ENCODE measurements around the gene COLQ.
"Not testable (repeated sequence)": the region's sequence is repeated elsewhere in the genome, so short reads cannot be mapped to it uniquely, and the experiment has no call there.

The COLQ gene

DNA sequence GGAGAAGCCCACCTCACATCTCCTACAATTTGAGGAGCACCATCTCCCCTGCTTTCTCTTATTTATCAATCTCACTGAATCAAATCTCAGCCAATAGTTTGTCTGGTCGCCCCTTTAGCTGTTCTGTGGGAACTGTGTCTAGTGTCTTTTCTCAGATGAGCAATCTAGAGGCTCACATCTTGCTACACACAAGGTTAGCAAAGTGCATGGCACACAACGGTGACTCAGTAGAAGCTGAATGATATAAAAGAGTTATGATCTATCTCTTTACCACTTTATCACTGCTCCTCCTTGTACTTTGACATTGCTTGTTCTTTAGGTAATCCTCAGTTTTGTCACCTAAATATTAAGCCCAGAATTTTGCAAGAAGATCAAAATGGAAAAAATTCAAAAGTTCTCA lies 16.8 kb upstream of the COLQ start:
- Histone ChIP-seq H3K9ac (ENCODE audit: low read depth, low read length) (no peak overlapping the region), H3K4me1 (ENCODE audit: insufficient read depth, low read length) (no peaks in the 10 kb centered on the region), H3K27me3 (ENCODE audit: insufficient read depth, low read length) (no peaks in the 10 kb centered on the region), H3K4me3 (ENCODE audit: low read length) (no peak overlapping the region), H3K36me3 (ENCODE audit: insufficient read depth, low read depth, low read length) (no peaks in the 10 kb centered on the region), H3K27ac (ENCODE audit: low read length) (no peak overlapping the region), H3K9me3 (ENCODE audit: insufficient read depth, low read depth, low read length) (no peaks in the 10 kb centered on the region)

DNA sequence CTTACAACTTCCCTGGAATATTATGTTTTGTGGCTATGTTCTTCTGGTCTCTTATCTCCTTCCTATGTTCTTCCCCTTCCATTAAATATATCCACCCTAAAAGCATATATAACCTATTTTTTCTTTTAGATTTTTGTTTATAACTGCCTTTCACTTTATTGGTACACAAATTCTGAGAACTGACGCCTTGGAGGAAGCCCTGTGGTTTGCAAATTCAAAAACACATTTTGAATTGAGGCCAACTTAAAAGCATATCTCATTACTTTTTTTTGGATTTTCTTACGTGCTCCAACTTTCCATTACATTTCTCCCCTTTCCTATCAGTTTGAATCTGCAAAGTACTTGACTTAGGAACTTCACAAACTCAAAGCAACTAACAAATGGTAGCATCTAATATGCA lies 15.3 kb upstream of the COLQ start:
- Histone ChIP-seq H3K36me3 (ENCODE audit: insufficient read depth, low read depth, low read length) (no peaks in the 10 kb centered on the region), H3K4me3 (ENCODE audit: low read length) (no peak overlapping the region), H3K9ac (ENCODE audit: low read depth, low read length) (no peak overlapping the region), H3K27ac (ENCODE audit: low read length) (no peak overlapping the region), H3K9me3 (ENCODE audit: insufficient read depth, low read depth, low read length) (no peaks in the 10 kb centered on the region), H3K4me1 (ENCODE audit: insufficient read depth, low read length) (no peaks in the 10 kb centered on the region), H3K27me3 (ENCODE audit: insufficient read depth, low read length) (no peaks in the 10 kb centered on the region)

GRCh38 chr3:15535732-15536131 lies 14.2 kb upstream of the COLQ start:
- Histone ChIP-seq H3K27me3 (ENCODE audit: insufficient read depth, low read length) (no peaks in the 10 kb centered on the region), H3K4me3 (ENCODE audit: low read length) (no peak overlapping the region), H3K36me3 (ENCODE audit: insufficient read depth, low read depth, low read length) (no peaks in the 10 kb centered on the region), H3K27ac (ENCODE audit: low read length) (no peak overlapping the region), H3K9me3 (ENCODE audit: insufficient read depth, low read depth, low read length) (no peaks in the 10 kb centered on the region), H3K4me1 (ENCODE audit: insufficient read depth, low read length) (no peaks in the 10 kb centered on the region), H3K9ac (ENCODE audit: low read depth, low read length) (no peak overlapping the region)

GRCh38 chr3:15532614-15533013 lies 11.1 kb upstream of the COLQ start:
- H3K9me3 ChIP-seq (ENCODE audit: insufficient read depth, low read depth, low read length); H3K9ac ChIP-seq (ENCODE audit: low read depth, low read length): not testable (repeated sequence)

DNA sequence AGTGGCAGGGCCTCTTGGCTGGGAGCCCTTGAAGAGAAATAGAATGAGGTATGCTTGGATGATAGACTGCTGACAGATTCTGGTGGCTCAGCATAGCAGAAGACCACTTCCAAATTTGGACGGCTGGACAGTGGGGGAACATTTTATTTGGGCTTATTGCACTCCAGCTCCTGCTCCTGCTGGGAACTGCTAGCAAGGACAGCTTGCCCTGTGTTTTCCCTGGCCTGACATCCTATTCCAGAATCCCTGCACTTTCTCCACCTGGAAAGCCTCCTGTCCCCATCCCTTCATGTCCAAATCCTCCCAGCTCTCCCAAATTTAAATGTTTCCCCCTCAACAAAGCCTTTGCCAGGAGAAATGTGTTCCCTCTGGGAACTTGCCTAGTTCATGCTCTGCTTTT lies 9.8 kb upstream of the COLQ start:
- H3K27ac ChIP-seq (ENCODE audit: low read length) = no peak overlapping the region
- H3K9ac ChIP-seq (ENCODE audit: low read depth, low read length) = no peak overlapping the region
- H3K4me1 ChIP-seq (ENCODE audit: insufficient read depth, low read length) = no peaks in the 10 kb centered on the region
- H3K27me3 ChIP-seq (ENCODE audit: insufficient read depth, low read length) = no peaks in the 10 kb centered on the region
- H3K36me3 ChIP-seq (ENCODE audit: insufficient read depth, low read depth, low read length) = no peaks in the 10 kb centered on the region
- no peaks in the 10 kb centered on the region for H3K9me3 ChIP-seq (ENCODE audit: insufficient read depth, low read depth, low read length)
- H3K4me3 ChIP-seq (ENCODE audit: low read length) = no peak overlapping the region

More at GRCh38 chr3:15532614-15533013, 11.1 kb upstream of the COLQ start:
- not testable (repeated sequence) for H3K4me1 ChIP-seq (ENCODE audit: insufficient read depth, low read length); H3K4me3 ChIP-seq (ENCODE audit: low read length); H3K36me3 ChIP-seq (ENCODE audit: insufficient read depth, low read depth, low read length); H3K27ac ChIP-seq (ENCODE audit: low read length); H3K27me3 ChIP-seq (ENCODE audit: insufficient read depth, low read length)

DNA sequence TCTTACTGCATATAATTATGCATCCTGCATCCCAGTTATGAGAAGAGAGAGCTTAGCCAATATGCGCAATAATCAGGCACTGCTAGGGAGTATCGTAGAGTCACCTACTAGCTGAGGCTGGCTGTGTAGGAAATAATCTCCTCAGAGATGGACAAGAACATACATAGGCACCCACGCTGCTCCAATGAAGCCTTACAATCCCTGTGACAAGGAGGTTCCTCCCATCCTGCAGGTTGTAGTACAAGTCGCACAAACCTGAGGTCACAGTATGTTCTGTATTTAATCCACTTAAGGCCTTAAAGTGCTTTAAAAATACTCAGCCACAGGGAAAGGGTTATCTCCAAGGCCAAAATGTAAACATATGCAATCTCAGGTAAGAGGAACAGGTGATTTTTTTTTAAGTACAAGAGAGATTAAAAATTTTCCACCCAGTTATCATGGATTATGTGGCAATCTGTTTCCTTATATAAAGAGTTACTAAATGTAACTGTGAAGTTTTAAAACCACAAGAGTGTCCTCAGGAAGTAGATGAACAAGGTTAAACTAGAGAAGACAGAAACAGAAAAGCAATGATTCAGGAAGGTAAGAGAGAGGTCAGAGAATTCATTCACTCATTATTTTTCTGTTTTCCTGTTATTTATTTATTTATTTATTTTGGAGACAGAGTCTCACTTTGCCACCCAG lies 7.5 kb upstream of the COLQ start:
- no peaks in the 10 kb centered on the region for H3K36me3 ChIP-seq (ENCODE audit: insufficient read depth, low read depth, low read length)
- H3K27ac ChIP-seq (ENCODE audit: low read length) = no peak overlapping the region
- H3K4me3 ChIP-seq (ENCODE audit: low read length) = no peak overlapping the region

GRCh38 chr3:15527031-15527459 lies 5.5 kb upstream of the COLQ start:
- Histone ChIP-seq H3K9me3 (ENCODE audit: insufficient read depth, low read depth, low read length) (no peaks in the 10 kb centered on the region), H3K9ac (ENCODE audit: low read depth, low read length) (no peak overlapping the region), H3K36me3 (ENCODE audit: insufficient read depth, low read depth, low read length) (no peaks in the 10 kb centered on the region), H3K4me1 (ENCODE audit: insufficient read depth, low read length) (no peaks in the 10 kb centered on the region), H3K27ac (ENCODE audit: low read length) (no peak overlapping the region), H3K4me3 (ENCODE audit: low read length) (no peak overlapping the region), H3K27me3 (ENCODE audit: insufficient read depth, low read length) (peaks cover 37% of the 10 kb centered on the region)

More for the DNA sequence above, 7.5 kb upstream of the COLQ start:
- H3K9ac ChIP-seq (ENCODE audit: low read depth, low read length) = no peak overlapping the region
- H3K9me3 ChIP-seq (ENCODE audit: insufficient read depth, low read depth, low read length) = no peaks in the 10 kb centered on the region
- peaks cover 17% of the 10 kb centered on the region; the same call in 1 of the 2 replicates for H3K27me3 ChIP-seq (ENCODE audit: insufficient read depth, low read length)
- H3K4me1 ChIP-seq (ENCODE audit: insufficient read depth, low read length) = no peaks in the 10 kb centered on the region

- no peaks in the 10 kb centered on the region for H3K9me3 ChIP-seq (ENCODE audit: insufficient read depth, low read depth, low read length)
- H3K4me1 ChIP-seq (ENCODE audit: insufficient read depth, low read length) = peaks cover 9% of the 10 kb centered on the region; the same call in 1 of the 2 replicates
- H3K36me3 ChIP-seq (ENCODE audit: insufficient read depth, low read depth, low read length) = no peaks in the 10 kb centered on the region
- H3K27ac ChIP-seq (ENCODE audit: low read length) = no peak overlapping the region
- peaks cover 49% of the 10 kb centered on the region for H3K27me3 ChIP-seq (ENCODE audit: insufficient read depth, low read length)
- no peak overlapping the region for H3K9ac ChIP-seq (ENCODE audit: low read depth, low read length)
- no peak overlapping the region for H3K4me3 ChIP-seq (ENCODE audit: low read length)
Observed at GRCh38 chr3:15525790-15526189, 4.3 kb upstream of the COLQ start.

- Histone ChIP-seq H3K27ac (ENCODE audit: low read length) (no peak overlapping the region), H3K4me3 (ENCODE audit: low read length) (no peak overlapping the region), H3K27me3 (ENCODE audit: insufficient read depth, low read length) (peaks cover 53% of the 10 kb centered on the region), H3K9ac (ENCODE audit: low read depth, low read length) (no peak overlapping the region), H3K4me1 (ENCODE audit: insufficient read depth, low read length) (peaks cover 9% of the 10 kb centered on the region; the same call in 1 of the 2 replicates), H3K36me3 (ENCODE audit: insufficient read depth, low read depth, low read length) (no peaks in the 10 kb centered on the region), H3K9me3 (ENCODE audit: insufficient read depth, low read depth, low read length) (no peaks in the 10 kb centered on the region)
Observed at GRCh38 chr3:15523660-15524417, 2.3 kb upstream of the COLQ start.

- no peak overlapping the region for H3K9ac ChIP-seq (ENCODE audit: low read depth, low read length)
- H3K27ac ChIP-seq (ENCODE audit: low read length) = no peak overlapping the region
- no peak overlapping the region for H3K4me3 ChIP-seq (ENCODE audit: low read length)
- peaks cover 53% of the 10 kb centered on the region for H3K27me3 ChIP-seq (ENCODE audit: insufficient read depth, low read length)
- no peaks in the 10 kb centered on the region for H3K36me3 ChIP-seq (ENCODE audit: insufficient read depth, low read depth, low read length)
- no peaks in the 10 kb centered on the region for H3K9me3 ChIP-seq (ENCODE audit: insufficient read depth, low read depth, low read length)
- H3K4me1 ChIP-seq (ENCODE audit: insufficient read depth, low read length) = peaks cover 9% of the 10 kb centered on the region; the same call in 1 of the 2 replicates
Observed at GRCh38 chr3:15522016-15522415, 510 bp upstream of the COLQ start.

DNA sequence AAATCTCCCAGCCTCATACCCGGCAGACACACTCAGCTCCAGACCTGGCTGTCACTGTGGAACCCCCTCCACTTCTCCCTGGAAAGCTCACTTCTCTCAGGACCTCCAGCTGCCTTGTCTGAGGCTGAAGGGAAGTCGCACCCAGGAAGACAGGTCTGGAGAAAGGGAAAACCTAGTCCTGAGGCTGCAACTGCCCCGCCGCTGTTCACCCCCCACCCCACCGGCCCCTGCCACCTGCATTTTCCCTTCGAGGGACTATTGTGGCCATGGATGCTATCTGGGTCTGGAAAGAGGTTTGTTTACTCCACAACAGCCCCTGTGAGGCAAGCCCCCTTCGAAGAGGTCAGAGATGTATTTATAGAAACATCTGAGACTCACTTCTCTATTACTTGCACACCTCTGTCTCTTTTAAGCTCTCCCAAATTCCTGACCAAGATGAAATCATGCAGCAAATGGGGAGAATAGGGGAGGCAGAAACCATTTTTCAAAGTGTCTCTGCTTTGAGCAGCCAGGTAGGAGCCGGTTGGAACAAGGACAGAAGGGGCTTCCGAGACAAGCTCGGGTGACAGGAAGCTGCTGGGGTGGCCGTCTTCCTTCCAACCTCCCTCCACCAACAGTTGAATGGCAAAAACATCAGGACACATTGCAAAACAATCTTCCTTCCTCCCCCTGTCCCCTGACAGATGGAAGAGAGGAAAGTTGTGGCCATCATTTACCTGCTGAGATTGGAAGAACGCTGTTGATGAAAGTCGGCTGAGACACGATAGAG lies 518 bp downstream of the COLQ start:
- Histone ChIP-seq H3K9me3 (ENCODE audit: insufficient read depth, low read depth, low read length) (no peaks in the 10 kb centered on the region), H3K27ac (ENCODE audit: low read length) (no peak overlapping the region), H3K4me1 (ENCODE audit: insufficient read depth, low read length) (peaks cover 9% of the 10 kb centered on the region; the same call in 1 of the 2 replicates), H3K9ac (ENCODE audit: low read depth, low read length) (no peak overlapping the region), H3K27me3 (ENCODE audit: insufficient read depth, low read length) (peaks cover 53% of the 10 kb centered on the region), H3K36me3 (ENCODE audit: insufficient read depth, low read depth, low read length) (no peaks in the 10 kb centered on the region), H3K4me3 (ENCODE audit: low read length) (no peak overlapping the region)

All from iPS-20b (cell line).